Left ventricle myocardium superior (tissue), 1 donor: Measurements from ENCODE around the gene VPS25. TPM values are rescaled to one million over a fixed set of nuclear protein-coding genes. Genes with fewer than 3 reads are reported as not detected.

Experiments used
- ATAC-seq: fragments of 200-7000 bp; cut with Tn5 transposase; one replicate; pipeline ENCODE4 v1.9.1; 2020; ENCODE audit warnings: mild to moderate bottlenecking, moderate library complexity
- DNase-seq: peaks from one replicate; pipeline ENCODE4 v3.0.0-alpha.2; 2020
- intact Hi-C: fragments of 100-400 bp; cut with micrococcal nuclease; formaldehyde crosslinking; loops from one replicate; pipeline ENCODE4 v1.11.0; 2022
- total RNA-seq: library from RNA; stranded (reverse); fragmentation: NEBNext Ultra II Directional; extraction: Animal tissue kit (Norgen Biotek cat#: 25700); gene quantifications from one replicate; pipeline ENCODE4 v1.2.1, GENCODE V29; 2021
- donor health status: DM: no; HTN: yes; CAD: no; lungs with severe emphysema.

Gene VPS25
- total RNA-seq, 1 donor from 2014 or later = 29.6 TPM

DNA sequence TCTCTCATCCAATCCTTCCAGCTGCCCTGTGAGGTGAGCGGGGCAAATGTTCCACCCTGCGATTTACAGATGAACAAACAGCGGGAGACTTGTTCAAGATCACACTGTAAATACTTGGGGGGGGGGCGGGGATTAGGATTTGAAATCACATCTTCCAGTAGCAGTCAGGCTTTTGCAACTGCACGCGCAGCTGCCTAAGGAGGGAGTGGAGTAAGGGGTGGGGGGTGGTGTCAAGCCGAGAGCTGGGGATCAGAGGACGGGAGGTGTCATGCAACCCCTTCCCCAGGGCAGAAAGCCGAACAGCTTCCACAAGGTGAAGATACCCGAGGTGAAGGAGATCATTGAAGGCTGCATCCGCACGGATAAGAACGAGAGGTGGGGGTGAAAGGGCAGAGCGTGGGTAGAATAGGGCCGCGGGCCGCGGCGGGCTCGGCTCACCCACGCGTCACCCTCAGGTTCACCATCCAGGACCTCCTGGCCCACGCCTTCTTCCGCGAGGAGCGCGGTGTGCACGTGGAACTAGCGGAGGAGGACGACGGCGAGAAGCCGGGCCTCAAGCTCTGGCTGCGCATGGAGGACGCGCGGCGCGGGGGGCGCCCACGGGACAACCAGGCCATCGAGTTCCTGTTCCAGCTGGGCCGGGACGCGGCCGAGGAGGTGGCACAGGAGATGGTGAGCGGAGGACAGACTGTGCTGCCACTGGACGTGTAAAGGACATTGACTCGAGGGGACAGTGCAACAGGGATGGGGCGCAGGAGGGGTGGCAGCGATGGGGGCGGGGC lies 11.8 kb downstream of the VPS25 start:
- intact Hi-C loops = no loop called here
- no peak for DNase-seq
- ATAC-seq = no peak

DNA sequence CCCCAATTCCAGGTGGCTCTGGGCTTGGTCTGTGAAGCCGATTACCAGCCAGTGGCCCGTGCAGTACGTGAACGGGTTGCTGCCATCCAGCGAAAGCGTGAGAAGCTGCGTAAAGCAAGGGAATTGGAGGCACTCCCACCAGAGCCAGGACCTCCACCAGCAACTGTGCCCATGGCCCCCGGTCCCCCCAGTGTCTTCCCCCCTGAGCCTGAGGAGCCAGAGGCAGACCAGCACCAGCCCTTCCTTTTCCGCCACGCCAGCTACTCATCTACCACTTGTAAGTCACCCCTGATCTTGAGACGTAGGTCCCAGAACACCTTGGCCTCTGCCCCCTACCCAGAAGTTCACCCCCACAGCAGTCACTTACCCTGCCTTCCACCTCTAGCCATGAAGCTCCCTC lies 14.0 kb downstream of the VPS25 start:
- ATAC-seq = no peak
- intact Hi-C loops = no loop called here
- no peak for DNase-seq

DNA sequence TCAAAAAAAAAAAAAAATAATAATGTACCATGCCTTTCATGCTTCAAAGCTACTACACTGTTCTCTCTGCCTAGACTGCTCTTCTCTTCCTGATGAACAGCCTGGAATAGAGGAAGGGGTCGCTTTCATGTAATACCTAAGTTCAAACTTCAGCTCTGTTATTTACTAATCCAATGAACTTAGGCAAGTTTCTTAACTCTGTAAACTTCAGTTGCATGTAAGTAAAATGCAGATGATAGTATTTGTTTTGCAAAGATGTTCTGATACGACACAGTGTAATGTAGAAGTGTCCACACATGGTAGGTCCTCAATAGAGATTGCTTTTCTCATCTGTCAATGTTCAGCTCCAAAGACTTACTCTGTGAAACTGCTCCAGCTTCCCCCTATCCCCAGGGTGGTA lies 18.7 kb downstream of the VPS25 start:
- DNase-seq (no peak), ATAC-seq (no peak)
- intact Hi-C loops = no loop called here

DNA sequence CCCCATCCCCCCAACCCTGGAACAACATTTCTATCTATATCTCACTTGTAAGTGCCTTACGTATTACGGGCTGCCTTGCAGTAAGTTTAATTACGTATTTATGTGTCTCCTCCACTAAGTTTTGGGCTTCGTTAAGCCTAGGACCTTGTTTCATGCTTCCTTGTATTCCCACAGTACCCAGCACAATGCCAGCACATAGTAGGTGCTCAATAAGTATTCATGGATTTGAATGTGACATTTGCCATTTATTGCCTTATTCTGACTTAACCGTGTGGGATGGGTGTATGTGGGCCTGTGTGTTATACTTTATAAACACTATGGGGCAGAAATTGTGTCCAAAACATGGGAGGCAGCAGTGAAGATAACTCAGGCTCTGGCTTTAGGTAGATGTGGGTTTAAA lies 19.3 kb downstream of the VPS25 start:
- intact Hi-C loops = no loop called here
- DNase-seq = no peak

DNA sequence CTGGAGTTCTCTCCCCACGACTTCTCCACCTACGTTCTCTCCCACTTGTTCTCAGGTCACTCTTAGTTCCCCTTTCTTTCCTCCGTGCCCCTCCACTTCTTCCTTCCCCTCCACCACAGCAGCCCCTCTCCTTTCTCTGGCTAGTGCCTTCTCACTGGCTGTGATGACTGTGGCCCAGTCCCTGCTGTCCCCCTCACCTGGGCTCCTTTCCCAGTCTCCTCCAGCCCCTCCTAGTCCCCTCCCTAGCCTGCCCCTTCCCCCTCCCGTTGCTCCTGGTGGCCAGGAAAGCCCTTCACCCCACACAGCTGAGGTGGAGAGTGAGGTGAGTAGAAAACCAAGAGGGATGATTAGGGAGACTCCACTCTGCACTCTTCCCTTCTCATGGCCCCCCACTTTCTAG lies 21.8 kb downstream of the VPS25 start:
- no peak for ATAC-seq
- no peak for DNase-seq
- intact Hi-C loops = no loop called here

More for the DNA sequence above, 19.3 kb downstream of the VPS25 start:
- no peak for ATAC-seq

DNA sequence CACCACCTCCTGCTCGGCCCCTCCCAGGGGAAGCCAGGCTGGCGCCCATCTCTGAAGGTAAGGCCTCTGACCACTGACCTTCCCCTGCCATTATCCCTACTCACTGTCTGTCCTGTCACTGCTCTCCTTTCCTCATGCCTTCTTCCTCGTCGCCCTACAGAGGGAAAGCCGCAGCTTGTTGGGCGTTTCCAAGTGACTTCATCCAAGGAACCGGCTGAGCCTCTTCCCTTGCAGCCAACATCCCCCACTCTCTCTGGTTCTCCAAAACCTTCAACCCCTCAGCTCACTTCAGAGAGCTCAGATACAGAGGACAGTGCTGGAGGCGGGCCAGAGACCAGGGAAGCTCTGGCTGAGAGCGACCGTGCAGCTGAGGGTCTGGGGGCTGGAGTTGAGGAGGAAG lies 22.2 kb downstream of the VPS25 start:
- DNase-seq (no peak), ATAC-seq (no peak)
- intact Hi-C loops = no loop called here

DNA sequence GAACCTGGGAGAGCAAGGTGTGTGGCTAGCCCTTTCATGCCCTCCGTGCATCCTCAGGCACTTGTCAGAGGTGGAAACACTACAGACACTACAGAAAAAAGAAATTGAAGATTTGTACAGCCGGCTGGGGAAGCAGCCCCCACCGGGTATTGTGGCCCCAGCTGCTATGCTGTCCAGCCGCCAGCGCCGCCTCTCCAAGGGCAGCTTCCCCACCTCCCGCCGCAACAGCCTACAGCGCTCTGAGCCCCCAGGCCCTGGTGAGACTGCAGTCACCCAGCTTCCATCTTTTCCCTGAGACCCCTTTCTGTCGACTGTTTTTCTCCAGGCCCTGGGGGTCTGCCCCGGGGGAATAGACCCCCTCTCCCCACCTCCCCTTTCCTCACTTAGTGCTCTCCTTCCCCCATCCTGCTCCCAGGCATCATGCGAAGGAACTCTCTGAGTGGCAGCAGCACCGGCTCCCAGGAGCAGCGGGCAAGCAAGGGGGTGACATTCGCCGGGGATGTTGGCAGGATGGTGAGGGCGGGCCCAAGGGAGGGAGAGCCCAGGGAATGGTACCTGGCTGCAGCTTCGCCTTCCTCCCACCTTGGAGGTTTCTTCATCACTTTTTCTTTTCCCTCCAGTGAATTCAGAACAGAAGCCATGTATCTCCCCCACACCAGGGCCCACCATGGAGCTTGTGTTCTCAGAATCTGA lies 23.0 kb downstream of the VPS25 start:
- intact Hi-C loops = no loop called here
- DNase-seq (no peak), ATAC-seq (no peak)

DNA sequence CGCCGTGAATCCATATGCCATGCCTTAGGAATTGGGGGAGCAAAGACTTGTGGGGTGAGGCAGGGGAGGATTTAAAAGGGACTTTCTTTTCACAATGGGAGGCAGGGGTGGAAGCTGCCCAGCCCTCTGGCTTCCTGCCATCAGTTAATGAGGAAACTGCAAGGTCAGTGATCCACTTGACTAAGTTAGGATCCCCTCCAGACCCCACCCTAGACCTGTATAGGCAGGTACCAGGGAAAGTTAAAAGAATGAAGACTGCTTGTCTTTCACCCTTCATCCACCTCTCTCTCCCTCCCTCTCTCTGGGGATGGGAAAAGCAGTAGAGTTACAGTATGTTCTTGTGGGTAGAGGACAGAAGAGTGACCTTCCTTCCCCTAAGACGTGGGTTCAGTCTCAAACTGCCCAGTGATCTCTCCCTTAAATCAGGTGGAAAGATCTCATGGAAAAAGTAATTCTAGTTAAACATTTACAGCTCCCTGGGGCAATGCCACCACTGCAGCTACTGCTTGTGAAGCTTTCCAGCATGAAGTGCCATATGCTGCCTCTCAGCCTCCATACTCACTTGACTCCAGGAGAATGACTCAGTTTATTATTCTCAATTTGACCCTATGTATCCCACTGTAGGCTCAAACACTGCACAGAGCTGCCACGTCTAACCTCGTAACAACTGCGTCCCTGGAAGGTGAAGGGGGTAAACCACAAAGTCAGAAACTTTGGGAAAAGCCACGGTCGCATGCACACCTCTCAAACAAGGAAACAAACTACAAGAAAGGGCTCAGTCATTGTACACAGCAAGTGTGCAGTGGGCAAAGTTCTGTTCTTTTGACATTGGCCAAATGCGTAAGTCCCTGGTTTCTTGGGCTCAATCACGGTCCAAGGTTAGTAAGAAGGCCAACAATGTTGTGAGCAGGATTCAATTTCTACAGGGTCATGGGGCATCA lies 24.1 kb downstream of the VPS25 start:
- DNase-seq (no peak), ATAC-seq (no peak)
- intact Hi-C loops = no loop called here

DNA sequence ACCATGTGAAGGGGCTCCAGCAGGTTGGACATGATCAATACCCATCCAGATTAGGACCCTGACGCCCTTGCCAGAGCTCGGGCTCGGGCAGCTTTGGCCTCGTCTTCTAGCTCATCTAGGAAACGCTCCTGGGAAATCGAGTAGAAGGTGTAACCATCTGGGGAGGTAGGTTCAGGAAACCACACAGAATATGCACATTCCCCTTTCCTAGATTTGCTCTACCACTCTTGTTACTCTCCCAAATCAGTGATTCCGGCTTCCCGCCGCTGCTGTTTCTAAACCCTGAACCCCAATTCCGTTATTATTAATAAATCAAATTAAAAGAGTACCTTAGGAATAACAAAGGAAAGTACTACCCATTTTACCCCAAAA lies 24.7 kb downstream of the VPS25 start:
- ATAC-seq (no peak), DNase-seq (no peak)
- intact Hi-C loops = no loop called here

DNA sequence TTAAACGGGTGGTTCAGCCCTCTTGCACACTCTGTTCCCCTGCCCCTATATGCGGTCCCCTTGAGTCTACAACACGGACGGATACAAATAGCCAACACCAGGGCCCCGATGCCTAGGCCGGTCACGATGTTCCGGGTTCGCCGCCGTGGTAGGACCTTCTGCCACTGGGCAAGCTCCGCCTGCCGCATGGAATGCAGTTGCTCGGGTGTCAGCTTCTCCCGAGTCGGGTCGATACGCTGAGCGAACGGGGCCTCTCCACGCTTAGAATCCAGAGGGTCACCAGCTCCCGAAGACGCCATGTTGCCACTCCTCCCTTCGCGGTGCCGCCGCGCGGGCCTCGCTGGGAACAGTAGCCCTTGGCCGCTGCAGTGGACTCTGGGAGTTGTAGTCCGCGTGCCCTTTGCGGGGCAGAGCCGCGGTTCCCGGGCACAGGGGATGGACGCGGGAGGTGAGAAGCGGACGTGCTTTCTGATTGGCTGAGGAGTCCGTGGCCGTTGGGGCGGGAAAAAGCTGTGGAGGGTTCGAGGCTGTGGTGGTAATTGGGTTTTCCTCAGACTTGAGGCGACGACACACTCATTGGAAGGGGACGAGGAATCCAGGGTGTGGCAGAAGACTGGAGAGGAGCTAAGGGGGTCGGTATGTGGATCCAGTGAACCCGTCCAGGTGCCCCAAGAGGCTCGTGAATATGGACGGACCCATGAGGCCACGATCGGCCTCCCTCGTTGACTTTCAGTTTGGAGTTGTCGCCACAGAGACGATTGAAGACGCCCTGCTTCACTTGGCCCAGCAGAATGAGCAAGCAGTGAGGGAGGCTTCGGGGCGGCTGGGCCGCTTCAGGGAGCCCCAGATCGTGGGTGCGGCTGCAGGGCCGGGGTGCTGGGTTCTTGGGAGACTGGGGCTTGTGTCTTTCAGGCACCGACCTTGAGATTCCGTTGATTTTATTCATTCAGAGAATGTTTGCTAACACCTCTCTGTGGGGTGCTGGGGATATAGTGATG lies 25.4 kb downstream of the VPS25 start, which contains the start of the genes CNTD1 and COA3:
CNTD1 (plus strand) TSS at position 479 of the 998 bp plus-strand sequence; CDS start at position 686, 207 bp downstream.
COA3 (minus strand) TSS at position 322 of the 998 bp plus-strand sequence; CDS start at position 299, 23 bp downstream.
- peak; percentile 99 for ATAC-seq
- intact Hi-C loops = no loop called here
- peak; percentile 94 for DNase-seq

DNA sequence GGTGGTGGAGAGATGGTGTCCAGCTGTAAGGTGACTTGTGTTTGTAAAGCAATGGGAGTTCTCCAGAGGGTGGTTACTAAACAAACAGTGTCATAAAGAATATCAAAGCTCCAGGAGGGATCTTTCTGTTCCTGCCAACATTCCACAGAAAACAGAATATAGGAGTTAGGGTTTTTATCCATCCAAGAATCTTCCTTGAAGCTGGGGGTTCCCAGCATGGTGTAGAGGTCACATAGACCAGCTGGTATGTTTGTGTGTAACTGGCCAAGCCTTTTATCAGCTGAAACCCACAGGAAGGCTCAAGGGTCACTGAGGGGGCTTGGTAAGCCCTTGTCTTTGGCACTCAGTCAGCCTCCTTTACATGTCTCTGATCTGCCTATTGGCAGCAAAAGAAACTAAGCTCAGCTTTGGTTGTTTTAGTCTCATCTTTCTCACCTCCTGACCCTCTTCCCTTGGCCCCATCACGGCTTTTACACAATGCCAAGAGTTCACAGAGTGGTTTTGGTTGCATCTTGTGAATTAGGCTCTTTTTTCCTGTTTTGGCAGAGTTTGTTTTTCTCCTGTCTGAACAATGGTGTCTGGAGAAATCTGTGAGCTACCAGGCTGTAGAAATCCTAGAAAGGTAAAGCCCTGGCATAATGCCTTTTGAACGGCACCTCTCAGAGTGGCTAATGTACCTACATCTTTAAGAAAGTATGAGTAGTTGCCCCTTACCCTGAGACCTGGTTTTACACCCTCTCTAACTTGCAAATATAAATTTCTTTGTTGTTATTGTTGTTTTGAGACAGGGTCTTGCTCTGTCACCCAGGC lies 30.0 kb downstream of the VPS25 start:
- ATAC-seq = no peak

DNA sequence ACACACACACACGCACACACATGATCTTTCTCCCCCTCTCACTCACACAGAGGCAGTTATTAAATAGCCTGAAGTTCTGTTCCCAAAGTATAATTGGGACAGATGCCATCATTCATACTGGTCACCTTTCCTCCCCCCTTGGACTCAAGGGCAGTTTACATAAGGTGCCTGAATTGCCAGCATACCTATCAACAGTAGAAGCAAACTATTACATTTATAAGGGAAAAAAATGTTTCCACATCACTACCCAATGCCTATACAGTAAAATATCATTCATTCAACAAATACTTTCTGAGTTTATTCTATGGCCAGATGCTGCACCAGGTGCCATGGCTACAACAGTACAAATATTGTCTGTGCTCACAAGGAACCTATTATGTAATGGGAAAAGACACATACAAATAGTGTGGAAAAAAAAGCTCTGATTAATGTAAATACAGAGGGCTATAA lies 31.7 kb downstream of the VPS25 start:
- ATAC-seq = no peak
- DNase-seq = no peak
- intact Hi-C loops = no loop called here

More for the DNA sequence above, 30.0 kb downstream of the VPS25 start:
- intact Hi-C loops = no loop called here
- no peak for DNase-seq

DNA sequence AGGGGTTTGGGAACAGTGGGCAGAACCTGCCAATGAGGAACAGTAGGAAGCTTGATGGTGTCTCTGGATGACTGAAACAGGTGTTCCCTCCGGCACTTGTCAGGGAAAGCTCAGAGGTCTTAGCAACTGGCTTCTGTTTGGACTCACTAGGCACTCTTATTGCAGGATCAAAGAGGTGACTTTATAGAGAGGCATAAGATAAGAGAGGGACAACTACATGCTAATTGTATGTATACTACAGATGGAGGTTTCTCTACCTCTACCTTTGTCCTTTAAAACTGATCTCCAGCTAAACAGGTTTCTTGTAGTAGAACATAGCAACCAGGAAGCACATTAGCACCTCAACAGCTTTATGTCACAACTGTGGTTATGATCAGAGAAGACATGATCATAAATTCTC lies 33.0 kb downstream of the VPS25 start:
- no peak for DNase-seq
- no peak for ATAC-seq
- intact Hi-C loops = no loop called here

DNA sequence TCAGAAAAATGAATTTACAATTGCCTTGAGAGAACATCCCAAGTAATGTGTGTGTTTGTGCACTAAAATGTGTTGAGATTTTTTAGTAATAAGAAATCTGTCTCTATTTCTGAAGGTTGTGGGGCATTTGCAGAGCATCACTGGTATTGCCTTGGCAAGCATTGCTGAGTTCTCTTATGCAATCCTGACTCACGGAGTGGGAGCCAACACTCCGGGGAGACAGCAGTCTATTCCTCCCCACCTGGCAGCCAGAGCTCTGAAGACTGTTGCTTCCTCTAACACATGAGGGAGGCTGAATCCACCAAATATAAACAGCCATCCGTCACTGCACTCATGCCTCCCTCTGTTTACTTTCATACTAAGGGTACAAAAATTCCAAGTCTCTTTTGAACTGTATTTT lies 36.0 kb downstream of the VPS25 start:
- DNase-seq (no peak), ATAC-seq (peak; percentile 57)
- intact Hi-C loops = no loop called here

DNA sequence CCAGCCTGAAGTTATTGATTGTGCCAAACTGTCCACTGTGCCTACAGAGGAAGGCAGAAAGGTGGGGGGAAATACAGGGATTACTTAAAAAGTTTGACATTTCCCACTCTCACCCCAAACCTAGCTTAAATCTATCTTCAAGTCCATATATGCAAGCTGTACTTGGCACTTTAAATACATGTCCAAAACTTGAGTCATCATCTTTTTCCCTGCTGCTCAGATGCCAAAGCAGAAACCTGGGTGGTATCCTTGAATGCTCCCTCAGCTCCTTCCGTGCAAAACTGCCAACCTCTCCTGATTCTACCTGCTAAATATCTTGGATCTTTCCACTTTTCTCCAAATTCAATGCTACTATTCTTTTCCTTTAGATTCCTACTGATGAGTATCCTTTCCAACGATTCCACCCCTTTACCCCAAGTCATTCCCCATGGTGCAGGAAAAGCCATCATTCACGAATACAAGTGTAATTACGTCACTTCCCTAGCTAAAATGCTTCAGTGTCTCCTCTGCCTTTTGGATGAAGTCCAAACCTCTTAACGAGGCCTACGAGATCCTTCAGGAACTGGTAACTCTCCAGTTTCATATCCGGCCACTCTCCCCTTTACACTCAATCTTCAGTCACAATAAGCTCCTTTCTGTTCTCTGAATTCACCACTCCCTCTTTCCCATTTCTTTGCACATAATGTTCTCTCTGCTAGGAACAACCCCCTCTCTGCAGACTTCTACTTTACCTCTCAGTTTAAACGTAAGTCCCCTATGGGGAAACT lies 41.6 kb downstream of the VPS25 start:
- intact Hi-C loops = no loop called here
- peak; percentile 31 for ATAC-seq

DNA sequence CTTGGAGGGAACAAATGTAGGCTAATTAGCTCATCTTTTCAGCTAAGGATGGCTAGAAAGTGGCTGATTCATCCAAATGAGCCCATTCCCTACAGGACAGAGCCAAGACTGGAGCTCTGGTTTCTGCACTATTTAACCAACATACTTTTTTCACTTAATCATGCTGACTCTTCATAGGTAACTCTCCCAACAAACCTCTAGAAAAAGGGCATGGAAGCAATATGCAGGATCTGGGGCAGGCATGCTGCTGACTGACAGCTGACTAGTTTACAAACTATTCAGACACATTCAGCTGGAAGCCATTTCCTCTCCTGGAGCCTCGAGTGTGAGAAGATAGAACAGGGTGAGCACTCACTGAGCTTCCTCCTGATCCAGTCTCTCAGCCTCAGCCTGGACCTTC lies 44.6 kb downstream of the VPS25 start:
- ATAC-seq (no peak), DNase-seq (no peak)
- intact Hi-C loops = no loop called here

More for the DNA sequence above, 41.6 kb downstream of the VPS25 start:
- DNase-seq = no peak

DNA sequence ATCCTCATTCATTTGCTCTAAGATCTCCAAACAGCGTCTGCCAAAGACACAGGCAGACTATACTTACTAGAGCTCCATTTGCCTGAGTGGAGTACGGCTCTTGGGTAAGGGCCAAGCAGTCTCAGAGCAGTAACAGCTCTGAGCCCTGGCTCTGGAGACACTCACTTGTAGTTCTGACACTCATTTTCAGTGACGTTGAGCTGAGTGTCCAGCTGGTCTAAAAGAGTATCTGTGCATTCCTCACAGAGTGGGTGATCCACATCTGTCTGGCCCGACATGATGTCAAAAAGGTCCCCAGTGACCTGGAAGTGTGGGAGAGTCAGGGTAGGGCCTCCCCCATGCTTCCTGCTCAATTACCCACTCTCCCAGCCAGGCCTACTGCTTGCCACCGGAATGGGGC lies 45.1 kb downstream of the VPS25 start:
- intact Hi-C loops = no loop called here
- DNase-seq (no peak), ATAC-seq (no peak)
